Measurements from ENCODE around the gene PRPF6.

GRCh38 chr20:63978319-63979228 lies 2.4 kb upstream of the PRPF6 start:
- TF ChIP-seq CTCF (IDR thresholded peaks at IDR 0.05) (no peak), ZFX (IDR thresholded peaks at IDR 0.05; ENCODE audit: borderline replicate concordance) (no peak)

All from 22Rv1 (cell line).